SJSA1 (cell line): ENCODE measurements around the gene CDIP1. TPM values are rescaled to one million over a fixed set of nuclear protein-coding genes. Genes with fewer than 3 reads are reported as not detected.

Experiments
- DNase-seq, 2 experiments: peaks; one replicate each; pipeline ENCODE4 v3.0.0-alpha.2; 2015 to 2020; ENCODE audit warnings: low spot score in 2 of 2, low read depth in 1 of 2
- H3K27ac ChIP-seq: fragments of 250-450 bp; sonication (Bioruptor Pico); 2 replicates; pipeline ENCODE4 v1.5.1; 2020; ENCODE audit warnings: mild to moderate bottlenecking, moderate library complexity
- H3K27me3 ChIP-seq: fragments of 250-450 bp; sonication (Bioruptor Pico); replicated peaks from 2 replicates; pipeline ENCODE4 v1.5.1; 2020; ENCODE audit warnings: mild to moderate bottlenecking, moderate library complexity
- H3K36me3 ChIP-seq: fragments of 250-450 bp; sonication (Bioruptor Pico); 2 replicates; pipeline ENCODE4 v1.5.1; 2020; ENCODE audit warnings: mild to moderate bottlenecking
- H3K4me1 ChIP-seq: fragments of 250-450 bp; sonication (Bioruptor Pico); replicated peaks from 2 replicates; pipeline ENCODE4 v1.6.1; 2021; ENCODE audit warnings: mild to moderate bottlenecking
- H3K4me3 ChIP-seq: fragments of 250-450 bp; sonication (Bioruptor Pico); 2 replicates; pipeline ENCODE4 v1.5.1; 2020; ENCODE audit warnings: mild to moderate bottlenecking
- H3K9me3 ChIP-seq: fragments of 250-450 bp; sonication (Bioruptor Pico); replicated peaks from 2 replicates; pipeline ENCODE4 v1.5.1; 2020; ENCODE audit warnings: mild to moderate bottlenecking
- total RNA-seq: library from RNA; depleted of rRNA; stranded (reverse); fragments of >200 nt; shearing (Covaris generic); gene quantifications from 2 replicates; pipeline ENCODE4 v1.2.3, GENCODE V29; 2014

The CDIP1 gene
- total RNA-seq, 1 experiment from 2014 or later: 5.1 TPM

DNA sequence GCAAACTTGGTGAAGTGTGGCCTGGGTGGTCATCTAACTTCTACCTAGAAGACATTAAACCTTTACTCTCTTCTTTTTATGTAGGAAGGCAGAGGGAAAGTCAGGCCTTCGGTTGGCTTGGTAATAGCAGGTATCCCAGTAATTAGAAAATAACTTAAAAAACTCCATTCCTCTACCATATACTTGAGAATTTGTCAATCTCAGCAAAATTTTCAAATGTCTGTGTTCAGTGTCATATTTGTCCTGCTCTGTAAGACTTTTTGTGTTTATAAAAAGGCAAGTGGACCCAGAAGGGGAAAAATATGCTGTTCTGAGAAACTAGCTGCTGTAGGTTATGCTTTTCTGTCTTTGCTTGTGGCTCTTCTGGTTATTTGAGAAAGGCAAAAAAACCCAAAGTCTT lies 56.6 kb downstream of the CDIP1 start:
- H3K36me3 ChIP-seq: peaks cover 6% of the 10 kb centered on the region
- no peak overlapping the region for H3K4me3 ChIP-seq
- H3K27ac ChIP-seq: no peak overlapping the region
- no peaks in the 10 kb centered on the region for H3K9me3 ChIP-seq
- no peaks in the 10 kb centered on the region for H3K27me3 ChIP-seq
- DNase-seq: no peak
- H3K4me1 ChIP-seq: peaks cover 14% of the 10 kb centered on the region

DNA sequence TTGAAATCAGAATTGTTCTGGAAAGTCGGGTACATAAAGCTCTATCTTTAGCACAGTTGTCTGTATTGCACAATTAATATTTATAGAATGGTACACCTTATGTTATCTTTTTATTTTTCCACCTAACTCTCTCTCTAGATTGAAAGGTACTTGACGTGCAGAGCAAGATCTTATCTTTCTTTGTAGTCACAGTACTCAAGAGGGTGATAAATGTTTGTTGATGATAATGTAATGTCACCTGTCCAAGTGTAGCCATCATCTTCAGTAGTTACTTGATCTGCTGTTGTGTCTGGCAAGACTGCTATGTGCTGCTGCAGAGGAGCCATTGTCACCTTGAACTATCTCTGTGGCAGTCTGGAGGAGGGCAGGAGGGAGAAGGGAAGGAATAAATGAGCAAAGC lies 57.0 kb downstream of the CDIP1 start:
- DNase-seq: no peak
- Histone ChIP-seq H3K4me1 (peaks cover 17% of the 10 kb centered on the region), H3K4me3 (no peak overlapping the region), H3K27ac (no peak overlapping the region), H3K27me3 (no peaks in the 10 kb centered on the region), H3K36me3 (peaks cover 9% of the 10 kb centered on the region), H3K9me3 (no peaks in the 10 kb centered on the region)

DNA sequence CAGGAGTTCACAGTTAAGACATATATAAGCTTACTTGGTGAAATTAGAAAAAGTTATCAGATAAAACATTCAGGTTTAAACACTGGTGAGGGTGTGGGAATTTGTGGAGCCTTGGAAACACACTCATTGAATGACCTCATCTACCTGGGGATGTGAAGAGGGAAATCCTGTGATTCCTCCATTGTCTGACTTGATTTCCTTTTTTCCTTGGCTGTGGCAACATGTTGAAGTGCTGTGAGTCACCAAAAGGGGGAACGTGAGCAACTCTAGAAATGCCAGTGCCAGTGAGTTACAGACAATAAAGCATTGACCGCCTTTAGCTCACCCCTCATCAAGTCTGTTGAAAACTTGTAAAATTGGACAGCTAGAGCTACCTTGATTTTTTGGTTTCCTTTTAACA lies 60.6 kb downstream of the CDIP1 start:
- DNase-seq: peak in 1 of 2 experiments; percentile 50
- Histone ChIP-seq H3K4me1 (peaks cover 24% of the 10 kb centered on the region), H3K27ac (peak overlapping the region; percentile 5; the same call in 1 of the 2 replicates), H3K27me3 (no peaks in the 10 kb centered on the region), H3K4me3 (no peak overlapping the region), H3K9me3 (0 out of 2 replicates have a peak, but pooled peaks cover 3% of the 10 kb centered on the region), H3K36me3 (peaks cover 6% of the 10 kb centered on the region; the same call in 1 of the 2 replicates)

DNA sequence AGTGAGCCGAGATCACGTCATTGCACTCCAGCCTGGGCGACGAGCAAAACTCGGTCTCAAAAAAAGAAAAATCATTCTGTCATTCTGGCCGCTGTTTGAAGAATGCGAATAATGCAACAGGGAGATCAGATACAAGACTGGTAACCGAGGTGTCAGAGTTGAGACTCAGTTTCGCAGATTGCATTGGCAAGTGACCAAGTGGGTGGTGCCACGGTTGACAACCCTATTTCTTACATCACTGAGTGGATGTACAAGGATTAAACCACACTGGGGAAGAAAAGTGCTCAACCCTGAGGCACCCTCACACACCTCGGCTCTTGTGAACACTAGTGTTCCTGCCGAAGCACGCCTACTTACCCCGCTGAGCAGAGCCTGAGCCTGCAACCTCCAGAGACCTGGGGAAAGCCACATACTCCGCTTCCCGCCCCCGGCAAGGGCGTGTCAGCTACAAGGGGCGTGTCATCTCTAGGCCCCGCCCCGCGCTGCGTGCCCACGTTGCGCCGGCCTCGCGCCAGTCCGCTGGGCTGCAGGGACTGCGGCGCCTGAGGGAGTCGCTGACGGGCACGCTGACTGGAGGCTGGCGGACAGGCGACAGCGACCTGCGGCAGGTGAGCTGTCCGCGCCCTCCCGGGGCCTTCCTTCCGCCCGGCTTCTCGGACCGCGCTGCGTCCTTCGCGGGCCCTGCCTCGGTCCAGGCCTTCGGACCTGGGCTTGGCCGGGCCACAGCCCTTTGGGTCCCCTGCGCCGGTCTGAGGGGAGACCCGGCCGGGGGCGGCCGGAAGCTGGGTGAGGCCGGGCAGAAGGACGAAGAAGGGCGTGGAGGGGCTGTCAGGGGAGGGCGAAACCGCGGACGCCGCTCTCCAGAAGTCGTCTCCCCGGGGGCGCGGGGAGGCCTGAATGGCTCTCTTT lies 62.4 kb downstream of the CDIP1 start, which contains the start of gene HMOX2:
TSS of gene HMOX2 (plus strand) at position 519 of the 909 bp plus-strand sequence. CDS start 29,127 bp downstream, outside the sequence.
- Histone ChIP-seq H3K27me3 (no peaks in the 10 kb centered on the region), H3K4me1 (peaks cover 24% of the 10 kb centered on the region), H3K9me3 (0 out of 2 replicates have a peak, but pooled peaks cover 3% of the 10 kb centered on the region), H3K27ac (peak within 1 kb of the TSS; percentile 13; the same call in 1 of the 2 replicates), H3K4me3 (peak within 1 kb of the TSS; percentile 93), H3K36me3 (0 out of 2 replicates have a peak, but pooled peaks cover 6% of the 10 kb centered on the region)
- DNase-seq: peak; percentile 90 to 91

- H3K27ac ChIP-seq: no peak within 1 kb of the TSS
- 0 out of 2 replicates have a peak, but pooled peaks cover 3% of the 10 kb centered on the region for H3K9me3 ChIP-seq
These were observed 64.2 kb downstream of the CDIP1 start, which contains the start of gene NMRAL1 for GRCh38 chr16:4474192-4474961. Gene NMRAL1, minus strand, starts transcription at chr16:4474625. Its CDS starts 493 bp downstream, at chr16:4474132.

GRCh38 chr16:4472880-4473279 lies 65.7 kb downstream of the CDIP1 start:
- DNase-seq: no peak
- Histone ChIP-seq H3K27ac (no peak overlapping the region), H3K4me1 (peaks cover 19% of the 10 kb centered on the region), H3K9me3 (0 out of 2 replicates have a peak, but pooled peaks cover 3% of the 10 kb centered on the region), H3K4me3 (no peak overlapping the region), H3K36me3 (0 out of 2 replicates have a peak, but pooled peaks cover 6% of the 10 kb centered on the region), H3K27me3 (no peaks in the 10 kb centered on the region)

More at GRCh38 chr16:4474192-4474961, 64.2 kb downstream of the CDIP1 start, which contains the start of gene NMRAL1:
- Histone ChIP-seq H3K4me3 (peak within 1 kb of the TSS; percentile 44), H3K4me1 (peaks cover 24% of the 10 kb centered on the region), H3K27me3 (no peaks in the 10 kb centered on the region), H3K36me3 (0 out of 2 replicates have a peak, but pooled peaks cover 6% of the 10 kb centered on the region)
- peak; percentile 32 to 71 for DNase-seq

GRCh38 chr16:4471869-4472268 lies 66.7 kb downstream of the CDIP1 start:
- Histone ChIP-seq H3K27ac (no peak overlapping the region), H3K4me1 (peaks cover 9% of the 10 kb centered on the region)

DNA sequence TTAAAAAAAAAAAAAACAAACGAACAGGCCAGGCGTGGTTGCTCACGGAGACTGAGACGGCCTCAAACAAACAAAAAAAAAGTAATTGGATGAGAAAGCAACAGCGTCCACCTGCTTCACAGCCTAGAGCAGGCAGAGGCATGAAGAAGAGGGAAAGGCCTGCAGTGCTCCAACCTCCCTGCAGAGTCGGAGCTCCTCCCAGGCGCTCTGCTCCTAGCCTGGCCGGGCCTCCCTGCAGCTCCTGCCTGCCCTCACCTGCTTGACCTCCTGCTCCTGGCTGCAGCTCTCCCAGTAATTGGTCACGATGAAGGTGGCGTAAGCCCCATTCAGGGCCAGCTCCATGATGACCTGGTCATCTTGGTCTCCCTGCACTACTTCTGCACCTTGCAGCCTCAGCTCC lies 69.6 kb downstream of the CDIP1 start:
- no peak for DNase-seq
- H3K36me3 ChIP-seq: no peaks in the 10 kb centered on the region
- 0 out of 2 replicates have a peak, but pooled peaks cover under 1% of the 10 kb centered on the region for H3K9me3 ChIP-seq
- peaks cover 1% of the 10 kb centered on the region for H3K4me1 ChIP-seq
- H3K27me3 ChIP-seq: no peaks in the 10 kb centered on the region
- H3K4me3 ChIP-seq: no peak overlapping the region
- no peak overlapping the region for H3K27ac ChIP-seq

More at GRCh38 chr16:4471869-4472268, 66.7 kb downstream of the CDIP1 start:
- Histone ChIP-seq H3K4me3 (no peak overlapping the region), H3K27me3 (no peaks in the 10 kb centered on the region), H3K9me3 (0 out of 2 replicates have a peak, but pooled peaks cover 3% of the 10 kb centered on the region), H3K36me3 (0 out of 2 replicates have a peak, but pooled peaks cover 6% of the 10 kb centered on the region)
- DNase-seq: no peak

DNA sequence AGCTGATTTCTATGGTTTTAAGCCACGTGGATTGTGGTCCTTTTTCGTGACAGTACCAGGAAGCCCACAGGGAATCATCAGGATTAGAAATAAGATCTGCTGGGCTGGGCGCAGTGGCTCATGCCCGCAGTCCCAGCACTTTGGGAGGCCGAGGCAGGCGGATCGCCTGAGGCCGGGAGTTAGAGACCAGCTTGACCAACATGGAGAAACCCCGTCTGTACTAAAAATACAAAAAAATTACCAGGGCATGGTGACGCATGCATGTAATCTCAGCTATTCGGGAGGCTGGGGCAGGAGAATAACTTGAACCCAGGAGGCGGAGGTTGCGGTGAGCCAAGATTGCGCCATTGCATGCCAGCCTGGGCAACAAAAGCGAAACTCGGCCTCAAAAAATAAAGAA lies 70.7 kb downstream of the CDIP1 start:
- Histone ChIP-seq H3K36me3 (no peaks in the 10 kb centered on the region), H3K9me3 (no peaks in the 10 kb centered on the region), H3K4me3 (no peak overlapping the region), H3K27ac (no peak overlapping the region), H3K4me1 (peaks cover 7% of the 10 kb centered on the region), H3K27me3 (no peaks in the 10 kb centered on the region)
- DNase-seq: no peak

GRCh38 chr16:4465977-4466779 lies 72.4 kb downstream of the CDIP1 start:
- Histone ChIP-seq H3K9me3 (no peaks in the 10 kb centered on the region), H3K36me3 (no peaks in the 10 kb centered on the region; the same call in 1 of the 2 replicates), H3K4me3 (no peak overlapping the region), H3K4me1 (peaks cover 7% of the 10 kb centered on the region), H3K27ac (no peak overlapping the region), H3K27me3 (no peaks in the 10 kb centered on the region)
- DNase-seq: no peak

DNA sequence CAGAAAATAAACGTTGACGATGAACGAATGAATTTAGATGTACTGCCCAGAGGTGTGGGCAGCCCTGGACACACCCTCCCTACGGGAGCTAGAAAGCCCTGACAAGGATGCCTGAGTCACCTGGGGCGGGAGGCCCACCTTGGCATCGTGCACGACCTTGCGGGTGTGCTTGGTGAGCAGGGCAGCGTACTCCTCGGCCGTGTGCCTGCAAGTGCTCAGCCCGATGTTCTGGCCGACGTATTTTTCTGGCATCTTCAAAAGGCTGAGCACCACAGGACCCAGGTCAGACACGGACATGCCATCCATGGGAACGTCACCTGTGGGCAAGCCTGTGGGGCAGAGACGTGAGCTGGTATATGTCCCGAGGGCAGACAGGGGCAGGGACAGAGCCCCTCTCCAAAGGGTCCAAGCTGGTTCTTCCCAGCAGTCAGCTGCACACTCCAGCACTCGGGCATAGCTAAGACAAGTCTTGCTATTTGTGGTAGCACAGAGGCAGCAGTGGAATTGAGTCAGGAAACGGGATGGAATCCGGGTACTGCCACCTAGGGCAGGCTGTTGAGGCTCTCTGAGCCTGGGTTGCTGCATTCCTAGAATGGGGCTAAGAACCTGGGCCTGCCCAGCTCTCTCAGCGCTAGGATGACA lies 74.9 kb downstream of the CDIP1 start:
- H3K27ac ChIP-seq: no peak overlapping the region
- no peaks in the 10 kb centered on the region for H3K27me3 ChIP-seq
- H3K4me1 ChIP-seq: peaks cover 7% of the 10 kb centered on the region
- peaks cover 13% of the 10 kb centered on the region for H3K36me3 ChIP-seq
- DNase-seq: no peak
- no peaks in the 10 kb centered on the region for H3K9me3 ChIP-seq
- no peak overlapping the region for H3K4me3 ChIP-seq

DNA sequence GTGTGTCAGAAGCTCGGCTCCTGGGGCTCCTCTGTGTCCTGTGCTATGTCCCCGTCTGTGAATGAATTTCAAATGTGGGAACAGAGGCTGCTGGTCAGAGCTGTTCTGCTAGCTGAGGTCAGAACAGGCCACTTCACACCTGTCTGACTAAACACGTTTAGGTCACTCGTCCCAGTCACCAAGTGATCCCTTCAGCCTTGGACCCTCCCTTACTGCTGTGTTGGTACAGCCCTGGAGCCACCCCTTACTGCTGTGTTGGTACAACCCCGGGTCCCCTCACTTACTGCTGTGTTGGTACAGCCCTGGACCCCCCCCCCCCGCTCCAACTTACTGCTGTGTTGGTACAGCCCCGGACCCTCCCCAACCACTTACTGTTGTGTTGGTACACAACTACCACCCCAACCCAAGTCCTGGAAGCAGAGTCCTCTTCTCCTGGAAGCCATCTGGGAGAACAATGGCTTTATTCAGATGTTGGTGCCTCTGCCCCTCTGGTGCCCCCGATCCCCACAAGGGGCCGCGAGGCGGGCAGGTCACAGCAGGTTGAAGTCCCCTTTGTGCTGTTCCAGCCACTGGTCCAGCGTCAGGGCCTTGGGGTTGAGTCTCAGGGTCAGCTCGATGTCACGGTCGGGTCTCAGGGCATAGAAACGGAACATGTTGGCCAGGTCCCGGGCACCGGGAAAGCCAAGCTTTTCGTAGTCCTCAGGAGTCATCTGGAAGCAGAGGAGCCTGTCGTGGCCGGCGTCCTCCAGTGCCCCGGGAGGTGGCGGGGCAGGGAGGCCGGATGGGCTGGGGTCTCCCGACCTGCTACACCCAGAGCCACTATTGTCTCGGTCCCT lies 77.1 kb downstream of the CDIP1 start:
- H3K36me3 ChIP-seq: peaks cover 26% of the 10 kb centered on the region
- H3K9me3 ChIP-seq: no peaks in the 10 kb centered on the region
- peaks cover 7% of the 10 kb centered on the region for H3K4me1 ChIP-seq
- DNase-seq: no peak
- no peak overlapping the region for H3K4me3 ChIP-seq
- no peaks in the 10 kb centered on the region for H3K27me3 ChIP-seq
- H3K27ac ChIP-seq: no peak overlapping the region
